SIG-M5 treated with dmso at 0.1 percent for 504 hours (cell line): ENCODE data around the gene CHST15.

Experiments
- DNase-seq: peaks from one replicate; lab custom pipeline; 2025; ENCODE audit not compliant: unreplicated experiment; lab: John Stamatoyannopoulos, UW

Gene CHST15

GRCh38 chr10:123974406-123974805 is 119.0 kb downstream of the CHST15 start:
- DNase-seq, result no peak

DNA sequence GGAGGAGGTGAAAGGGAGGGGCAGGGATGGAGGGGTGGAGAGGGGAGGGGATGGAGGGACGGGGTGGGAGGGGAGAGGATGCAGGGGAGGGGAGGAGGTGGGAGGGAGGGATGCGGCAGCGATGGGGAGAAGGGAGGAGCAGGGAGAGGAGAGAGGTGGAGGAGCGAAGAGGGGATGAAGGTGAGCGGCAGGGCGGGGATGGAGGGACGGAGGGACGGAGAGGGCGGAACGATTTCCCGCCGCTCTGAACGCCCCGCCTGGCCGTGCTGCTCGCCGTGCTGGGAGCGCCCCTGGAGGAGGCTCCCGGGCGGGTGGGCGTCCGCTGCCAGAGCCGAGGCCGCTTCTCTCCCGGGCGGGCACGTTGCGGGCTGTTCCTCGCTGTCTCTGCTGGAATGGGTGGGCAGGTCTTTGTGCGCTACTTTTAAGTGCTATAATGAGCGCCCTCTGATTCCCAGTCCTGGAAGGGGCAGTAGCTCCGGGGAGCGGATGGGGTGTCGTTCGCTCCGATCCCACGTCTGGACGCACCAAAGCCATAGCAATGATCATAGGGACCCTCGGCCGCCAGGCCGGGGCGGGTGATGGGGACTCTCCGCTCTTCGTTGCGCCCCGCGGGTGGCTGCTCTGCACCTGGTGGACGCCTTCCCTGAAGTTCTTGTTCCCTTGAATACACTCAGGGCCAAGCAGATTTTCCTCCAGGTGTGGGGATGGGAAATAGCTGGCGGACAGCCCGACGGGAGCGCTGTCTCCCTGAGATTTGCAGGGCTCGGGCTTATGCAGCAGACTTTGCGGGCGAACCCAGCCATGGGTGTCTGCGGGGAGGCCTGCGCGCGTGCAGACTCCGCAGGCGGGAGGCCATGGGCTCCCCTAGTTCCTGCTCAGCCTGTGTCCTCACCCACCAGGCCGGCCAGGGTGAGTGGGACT is 120.7 kb downstream of the CHST15 start:
- no peak for DNase-seq

GRCh38 chr10:123970927-123971286 is 122.5 kb downstream of the CHST15 start:
- DNase-seq, result no peak

- DNase-seq, result no peak
Observed at GRCh38 chr10:123970207-123970926, 123.0 kb downstream of the CHST15 start.

GRCh38 chr10:123967626-123968243 is 125.7 kb downstream of the CHST15 start:
- DNase-seq, result no peak

GRCh38 chr10:123966896-123967231 is 126.5 kb downstream of the CHST15 start:
- DNase-seq, result no peak

DNA sequence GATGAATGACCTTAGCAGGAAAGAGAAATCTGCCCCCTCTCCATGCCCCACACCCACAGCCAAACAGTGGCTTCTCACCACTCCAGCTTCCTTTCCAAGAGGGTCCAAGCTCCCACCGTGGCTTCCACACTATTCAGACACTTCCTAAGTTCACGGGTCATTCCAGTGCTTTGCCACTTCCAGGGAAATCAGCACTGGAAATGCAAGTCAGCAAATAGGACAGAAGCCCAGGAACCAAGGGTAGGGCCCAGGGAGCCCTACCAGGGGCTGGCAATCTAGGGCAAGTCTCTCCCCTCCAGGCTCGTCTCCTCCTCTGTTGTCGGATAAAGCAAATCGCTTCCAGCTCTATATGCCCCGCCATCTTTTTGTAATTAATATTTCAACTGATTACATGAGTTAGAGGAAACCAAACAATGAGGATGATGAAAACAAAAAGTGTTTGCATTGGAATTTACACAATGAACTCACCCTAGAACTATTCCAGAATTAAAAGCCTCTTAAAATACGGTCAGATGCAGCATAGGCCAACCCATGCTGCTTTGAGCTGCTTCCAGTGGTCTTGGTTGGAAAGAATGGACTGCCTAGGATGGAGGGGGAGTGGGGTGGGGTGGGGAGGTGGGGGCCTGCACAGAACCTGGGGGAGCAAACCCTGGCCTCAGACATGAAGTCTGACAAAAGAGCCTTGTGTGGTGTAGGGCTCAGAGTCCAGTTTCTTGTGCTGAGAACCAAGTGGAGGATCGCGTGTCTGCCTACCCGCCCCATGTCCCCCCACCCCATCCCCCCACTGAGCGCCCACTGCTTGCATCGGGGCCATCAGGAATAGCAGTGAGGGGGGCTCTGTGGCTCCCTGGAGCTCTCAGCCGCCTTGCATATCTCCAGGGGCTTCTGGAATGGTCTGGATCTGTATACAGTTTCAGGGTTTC is 127.2 kb downstream of the CHST15 start:
- DNase-seq, result no peak

GRCh38 chr10:123964953-123965352 is 128.4 kb downstream of the CHST15 start:
- no peak for DNase-seq

- DNase-seq, result no peak
Observed at GRCh38 chr10:123962756-123963530, 130.5 kb downstream of the CHST15 start.

- no peak for DNase-seq
Observed at GRCh38 chr10:123958241-123958640, 135.2 kb downstream of the CHST15 start.
